Esophagus squamous epithelium (tissue), 5 donors: ENCODE results near the gene PHKB. TPM values are rescaled to one million over a fixed set of nuclear protein-coding genes. Genes with fewer than 3 reads are reported as not detected.

Source experiments
- DNase-seq: peaks from one replicate; lab custom pipeline; 2025; lab: John Stamatoyannopoulos, UW
- H3K27ac ChIP-seq, 4 donors: fragments of 200-600 bp; sonication (generic); one replicate each; pipeline ENCODE4 v1.5.1; 2016 to 2019; ENCODE audit warnings: mild to moderate bottlenecking in 1 of 4
- H3K27me3 ChIP-seq, 4 donors: fragments of 200-600 bp; sonication (generic); 1 replicate in 3 of 4; 2 replicates in 1 of 4; pipeline versions ENCODE4 v1.5.1 to v1.6.0; 2017 to 2021; ENCODE audit warnings: antibody characterized with exemption in 1 of 4
- H3K36me3 ChIP-seq, 3 donors: fragments of 200-600 bp; sonication (generic); one replicate each; pipeline ENCODE4 v1.5.1; 2016 to 2019
- H3K4me1 ChIP-seq, 3 donors: fragments of 200-600 bp; sonication (generic); one replicate each; pipeline ENCODE4 v1.5.1; 2017 to 2019
- H3K4me3 ChIP-seq, 4 donors: fragments of 200-600 bp; sonication (generic); 1 replicate in 3 of 4; 2 replicates in 1 of 4; pipeline ENCODE4 v1.5.1; 2016 to 2019; ENCODE audit warnings: mild to moderate bottlenecking in 2 of 4, moderate library complexity in 1 of 4
- H3K9me3 ChIP-seq, 3 donors: fragments of 200-600 bp; sonication (generic); one replicate each; pipeline ENCODE4 v1.5.1; 2016 to 2019
- POLR2A ChIP-seq, 4 donors: fragments of 450-650 bp; IDR thresholded peaks; one replicate each; pipeline ENCODE4 v1.6.1; 2017; ENCODE audit warnings: antibody characterized with exemption in 4 of 4, mild to moderate bottlenecking in 4 of 4, moderate library complexity in 3 of 4
- WGBS, 2 donors: methylation state at CpG; one replicate each; pipeline ENCODE4 v1.1.5; 2018; 5-methylcytosine and 5-hydroxymethylcytosine counted together
- intact Hi-C: fragments of 100-400 bp; cut with DNase I; formaldehyde crosslinking; loops from one replicate; pipeline ENCODE4 v1.15.0; 2022
- total RNA-seq, 4 donors: library from RNA; depleted of rRNA; stranded (reverse); fragments of >200 nt; gene quantifications; one replicate each; pipeline ENCODE4 v1.1.0, GENCODE V29; 2016
- TF ChIP-seq, protein P1 (sequence below), 6 experiments: fragments of 450-650 bp in 4 of 6; fragments of 200-600 bp in 2 of 6; sonication (generic) in 2 of 6; IDR thresholded peaks; one replicate each; pipeline ENCODE4 v1.5.1; 2016 to 2019; ENCODE audit warnings: antibody characterized with exemption in 6 of 6, mild to moderate bottlenecking in 4 of 6, moderate library complexity in 4 of 6
- donor health status: DM: yes; HTN: yes; CAD: no.

PHKB gene
- total RNA-seq, 4 donors from 2014 or later = 39.0 to 81.3 (median 53.8) TPM

DNA sequence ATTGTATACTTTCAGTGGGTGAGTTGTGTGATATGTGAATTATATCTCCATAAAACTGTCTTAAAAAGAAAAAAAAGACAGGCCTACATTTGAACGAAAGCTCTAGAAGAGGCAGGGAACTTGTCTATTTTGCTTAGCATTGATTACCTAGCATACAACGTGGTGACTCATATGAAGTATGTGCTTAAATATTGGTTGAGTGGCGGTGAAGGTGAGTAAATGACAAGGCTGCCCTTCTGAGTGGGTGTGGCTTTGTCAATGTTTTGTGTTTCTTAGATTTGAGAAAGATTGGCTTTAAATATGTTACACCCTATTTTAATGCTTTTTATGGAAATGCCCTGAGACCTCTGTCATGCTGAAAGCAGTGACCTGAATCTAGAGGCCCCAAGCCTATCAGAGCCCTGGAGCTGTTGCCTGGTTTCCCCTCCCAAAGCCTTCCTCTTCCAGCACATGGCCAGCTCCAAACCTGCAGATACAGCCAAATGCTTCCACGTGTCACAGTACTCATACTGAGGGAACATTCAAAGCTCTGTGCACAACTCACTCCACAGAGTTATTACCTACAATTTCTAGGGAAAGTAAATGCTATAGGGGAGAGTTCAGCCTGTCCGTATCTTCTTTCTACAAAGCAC lies 260.0 kb downstream of the PHKB start:
- Histone ChIP-seq H3K4me1 (no peaks in the 10 kb centered on the region), H3K9me3 (no peaks in the 10 kb centered on the region), H3K27ac (no peak overlapping the region), H3K36me3 (no peaks in the 10 kb centered on the region), H3K27me3 (no peaks in the 10 kb centered on the region), H3K4me3 (no peak overlapping the region)
- no peak for DNase-seq
- intact Hi-C loops = no loop called here
- TF ChIP-seq, protein P1, sequence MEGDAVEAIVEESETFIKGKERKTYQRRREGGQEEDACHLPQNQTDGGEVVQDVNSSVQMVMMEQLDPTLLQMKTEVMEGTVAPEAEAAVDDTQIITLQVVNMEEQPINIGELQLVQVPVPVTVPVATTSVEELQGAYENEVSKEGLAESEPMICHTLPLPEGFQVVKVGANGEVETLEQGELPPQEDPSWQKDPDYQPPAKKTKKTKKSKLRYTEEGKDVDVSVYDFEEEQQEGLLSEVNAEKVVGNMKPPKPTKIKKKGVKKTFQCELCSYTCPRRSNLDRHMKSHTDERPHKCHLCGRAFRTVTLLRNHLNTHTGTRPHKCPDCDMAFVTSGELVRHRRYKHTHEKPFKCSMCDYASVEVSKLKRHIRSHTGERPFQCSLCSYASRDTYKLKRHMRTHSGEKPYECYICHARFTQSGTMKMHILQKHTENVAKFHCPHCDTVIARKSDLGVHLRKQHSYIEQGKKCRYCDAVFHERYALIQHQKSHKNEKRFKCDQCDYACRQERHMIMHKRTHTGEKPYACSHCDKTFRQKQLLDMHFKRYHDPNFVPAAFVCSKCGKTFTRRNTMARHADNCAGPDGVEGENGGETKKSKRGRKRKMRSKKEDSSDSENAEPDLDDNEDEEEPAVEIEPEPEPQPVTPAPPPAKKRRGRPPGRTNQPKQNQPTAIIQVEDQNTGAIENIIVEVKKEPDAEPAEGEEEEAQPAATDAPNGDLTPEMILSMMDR (IDR thresholded peaks at IDR 0.05) = no peak
- TF ChIP-seq POLR2A (IDR thresholded peaks at IDR 0.05) = no peak
- WGBS, 2 donors = 57 to 72% methylated on average over 5 of the region's 5 CpGs

DNA sequence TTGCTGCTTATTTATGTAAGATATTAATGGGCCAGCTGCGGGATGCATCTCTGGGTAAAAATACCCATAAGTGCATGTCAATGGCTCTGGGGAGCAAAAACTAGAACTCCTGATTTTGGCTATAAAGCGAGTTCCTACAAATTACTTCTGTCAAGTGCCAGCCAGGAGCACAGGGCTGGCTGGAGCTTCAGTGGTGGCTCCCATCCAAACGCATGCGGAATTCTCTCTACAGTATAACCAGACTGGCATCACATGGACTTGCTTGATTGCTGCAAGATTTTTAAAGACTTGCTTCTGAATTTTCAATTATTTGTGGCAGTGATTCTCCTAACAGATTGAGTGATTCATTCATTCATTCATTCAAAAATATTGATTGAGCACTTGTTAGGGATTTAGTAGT lies 260.9 kb downstream of the PHKB start:
- whole genome bisulfite sequencing, 2 donors = 71 to 79% methylated on average over 4 of the region's 4 CpGs
- no peaks in the 10 kb centered on the region for H3K4me1 ChIP-seq

DNA sequence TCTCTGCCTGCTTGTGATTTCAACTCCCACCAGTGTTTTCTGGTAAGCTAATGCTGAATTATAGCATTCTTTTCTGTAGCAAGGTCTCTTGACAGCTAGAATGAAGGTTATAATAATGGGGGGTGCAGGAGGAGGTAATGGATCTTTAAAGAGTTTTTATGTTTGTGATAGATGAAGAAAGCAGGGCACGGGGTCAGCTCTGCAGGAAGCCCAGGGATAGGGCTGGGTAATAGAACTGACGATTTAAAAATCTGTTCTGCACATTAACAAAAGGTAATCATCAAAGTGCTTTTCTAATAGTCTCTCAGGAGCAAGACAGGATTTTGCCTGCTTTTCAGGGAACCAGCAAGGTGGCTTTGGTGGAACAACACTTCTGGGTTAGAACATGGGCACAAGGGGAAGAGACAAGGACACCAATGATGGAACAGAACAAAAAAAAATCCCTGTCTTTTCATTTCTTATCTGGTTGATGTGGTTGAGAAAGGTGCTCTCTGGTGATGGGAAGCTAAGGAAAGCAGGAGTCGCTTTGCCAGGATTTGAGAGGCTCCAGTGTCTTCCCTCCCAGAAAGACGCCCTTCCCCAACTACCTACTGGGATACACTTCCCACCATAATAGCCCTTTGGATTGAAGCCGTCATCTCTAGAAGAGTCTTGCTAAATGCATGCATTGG lies 263.1 kb downstream of the PHKB start:
- H3K9me3 ChIP-seq = no peaks in the 10 kb centered on the region
- DNase-seq = no peak
- no peaks in the 10 kb centered on the region for H3K4me1 ChIP-seq
- TF ChIP-seq, protein P1 (IDR thresholded peaks at IDR 0.05) = no peak
- no peak for TF ChIP-seq POLR2A (IDR thresholded peaks at IDR 0.05)
- no peaks in the 10 kb centered on the region for H3K36me3 ChIP-seq
- intact Hi-C loops = no loop called here
- H3K27me3 ChIP-seq = no peaks in the 10 kb centered on the region
- H3K4me3 ChIP-seq = no peak overlapping the region
- no peak overlapping the region for H3K27ac ChIP-seq
- 73 to 76% methylated on average over 5 of the region's 5 CpGs for WGBS, 2 donors

More for the DNA sequence above, 260.9 kb downstream of the PHKB start:
- Histone ChIP-seq H3K4me3 (no peak overlapping the region), H3K27ac (no peak overlapping the region), H3K36me3 (no peaks in the 10 kb centered on the region), H3K27me3 (no peaks in the 10 kb centered on the region), H3K9me3 (no peaks in the 10 kb centered on the region)
- TF ChIP-seq, protein P1 (IDR thresholded peaks at IDR 0.05) = no peak
- no peak for TF ChIP-seq POLR2A (IDR thresholded peaks at IDR 0.05)
- intact Hi-C loops = no loop called here
- DNase-seq = no peak

DNA sequence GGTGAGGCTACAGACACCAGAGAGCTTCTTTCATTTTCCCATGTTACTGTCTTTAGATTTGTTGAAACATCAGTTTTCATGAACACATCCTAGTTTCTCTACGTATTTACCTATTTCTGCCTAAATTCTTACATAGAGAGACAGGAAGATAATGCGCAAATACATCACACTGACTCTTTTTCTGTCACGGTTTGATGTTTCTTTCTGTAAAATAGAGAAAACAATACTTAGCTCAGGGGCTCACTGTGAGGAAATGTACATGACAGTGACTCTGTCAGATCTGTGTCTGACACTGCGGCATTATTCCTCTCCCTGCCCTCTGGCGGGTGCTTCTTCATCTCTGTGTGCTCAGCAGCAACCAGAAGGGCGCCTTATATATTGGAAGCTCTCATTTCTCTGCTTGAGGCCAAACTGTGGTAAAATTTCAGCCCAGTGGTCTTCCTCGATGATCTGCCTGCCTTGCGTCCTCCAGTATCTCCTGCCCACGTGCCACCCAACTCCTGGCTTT lies 264.1 kb downstream of the PHKB start:
- Histone ChIP-seq H3K4me3 (no peak overlapping the region), H3K4me1 (no peaks in the 10 kb centered on the region), H3K27me3 (no peaks in the 10 kb centered on the region), H3K9me3 (no peaks in the 10 kb centered on the region), H3K36me3 (no peaks in the 10 kb centered on the region), H3K27ac (no peak overlapping the region)
- no peak for DNase-seq
- intact Hi-C loops = no loop called here
- WGBS, 2 donors = 80 to 92% methylated on average over 9 of the region's 9 CpGs
- TF ChIP-seq, protein P1 (IDR thresholded peaks at IDR 0.05) = no peak
- no peak for TF ChIP-seq POLR2A (IDR thresholded peaks at IDR 0.05)

DNA sequence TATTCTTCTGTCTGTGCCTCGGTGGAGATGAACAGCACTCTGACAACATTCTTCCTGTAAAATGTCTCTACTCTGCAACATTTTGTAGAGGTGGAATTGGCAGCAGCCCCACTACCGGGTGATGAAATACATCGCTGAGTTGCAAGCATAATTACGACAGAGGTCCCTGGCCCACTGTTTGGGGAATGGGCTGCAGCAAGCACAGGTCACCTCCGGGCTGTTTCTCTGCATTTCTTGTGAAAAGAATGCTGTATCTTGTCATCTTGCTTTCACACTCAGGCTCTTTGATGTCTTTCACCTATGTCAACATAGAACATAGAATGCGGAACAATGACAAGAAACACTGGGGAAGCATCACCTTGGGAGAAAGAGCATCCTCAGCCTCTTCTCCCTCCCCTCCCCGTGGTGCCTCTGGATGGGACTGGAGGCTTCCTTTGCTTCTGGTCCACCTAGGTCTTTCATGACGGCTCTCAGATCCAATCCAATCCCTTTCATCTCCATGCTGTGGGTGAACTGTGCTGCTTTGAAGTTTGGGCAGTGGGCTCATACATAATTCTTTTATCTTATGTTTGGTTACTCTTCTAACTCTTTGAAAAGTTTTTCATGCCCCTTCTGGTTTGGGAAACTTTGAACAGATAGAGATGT lies 265.0 kb downstream of the PHKB start:
- DNase-seq = no peak
- Histone ChIP-seq H3K36me3 (no peaks in the 10 kb centered on the region), H3K9me3 (no peaks in the 10 kb centered on the region), H3K4me1 (no peaks in the 10 kb centered on the region), H3K4me3 (no peak overlapping the region), H3K27ac (no peak overlapping the region), H3K27me3 (no peaks in the 10 kb centered on the region)
- TF ChIP-seq, protein P1 (IDR thresholded peaks at IDR 0.05) = no peak
- no peak for TF ChIP-seq POLR2A (IDR thresholded peaks at IDR 0.05)
- intact Hi-C loops = no loop called here
- WGBS, 2 donors = 52 to 60% methylated on average over 8 of the region's 8 CpGs
